Kidney (tissue), 14 donors: ENCODE measurements around the gene FBXO11. TPM values are rescaled to one million over a fixed set of nuclear protein-coding genes. Genes with fewer than 3 reads are reported as not detected.

Source experiments
- DNase-seq, 5 donors: peaks; one replicate each; pipeline ENCODE4 v3.0.0-alpha.2; 2013 to 2020
- FAIRE-seq: peaks from 2 replicates; lab custom pipeline; 2012; peaks lifted over from hg19 to GRCh38; lab: Jason Lieb, UNC
- H3K27ac ChIP-seq, 2 donors: one replicate each; pipeline ENCODE4 v1.7.0; 2013; ENCODE audit warnings: low read depth in 2 of 2, low read length in 2 of 2, inconsistent platforms in 1 of 2
- H3K27me3 ChIP-seq: one replicate; pipeline ENCODE4 v1.7.1; 2013; ENCODE audit warnings: low read length, inconsistent platforms; ENCODE audit not compliant: control insufficient read depth, insufficient read depth
- H3K36me3 ChIP-seq, 3 donors: one replicate each; pipeline versions ENCODE4 v1.7.0 to v1.7.1; 2013; ENCODE audit warnings: low read length in 3 of 3, control low read depth in 1 of 3, inconsistent platforms in 1 of 3; ENCODE audit not compliant: insufficient read depth in 3 of 3, control insufficient read depth in 2 of 3
- H3K4me1 ChIP-seq, 3 donors: one replicate each; pipeline versions ENCODE4 v1.7.0 to v1.7.1; 2013; ENCODE audit warnings: low read length in 3 of 3, inconsistent platforms in 1 of 3, low read depth in 1 of 3; ENCODE audit not compliant: control insufficient read depth in 2 of 3, insufficient read depth in 2 of 3
- H3K4me3 ChIP-seq, 3 donors: one replicate each; pipeline versions ENCODE4 v1.7.0 to v1.8.1; 2013; ENCODE audit warnings: low read length in 3 of 3, control low read depth in 1 of 3, inconsistent platforms in 1 of 3
- H3K9ac ChIP-seq, 3 donors: one replicate each; pipeline versions ENCODE4 v1.7.0 to v1.7.1; 2013; ENCODE audit warnings: low read length in 3 of 3, control low read depth in 1 of 3, inconsistent platforms in 1 of 3
- H3K9me3 ChIP-seq, 3 donors: one replicate each; pipeline versions ENCODE4 v1.7.0 to v1.7.1; 2013; ENCODE audit warnings: low read length in 3 of 3, control low read depth in 1 of 3, inconsistent platforms in 1 of 3; ENCODE audit not compliant: control insufficient read depth in 2 of 3, insufficient read depth in 1 of 3
- intact Hi-C: fragments of 100-400 bp; cut with DNase I; formaldehyde crosslinking; loops from one replicate; pipeline ENCODE4 v1.11.1; 2022
- polyA plus RNA-seq: library from polyadenylated mRNA; stranded (reverse); fragments of 350-450 nt; fragmentation: Illumina TruSeq; extraction: RNeasy Lipid Tissue Mini Kit (QIAGEN cat#74804); gene quantifications from one replicate; pipeline ENCODE4 v1.2.3, GENCODE V29; 2014; ENCODE audit warnings: low read depth, low replicate concordance; ENCODE audit not compliant: insufficient read depth
- total RNA-seq: library from RNA; stranded (reverse); fragmentation: NEBNext Ultra II Directional; extraction: Animal tissue kit (Norgen Biotek cat#: 25700); gene quantifications from one replicate; pipeline ENCODE4 v1.2.1, GENCODE V29; 2021
- TF ChIP-seq, protein P1 (sequence below): IDR thresholded peaks from 3 replicates; pipeline ENCODE4 v1.5.1; 2012; ENCODE audit warnings: mild to moderate bottlenecking, moderate library complexity, borderline replicate concordance; ENCODE audit not compliant: insufficient read depth; ENCODE audit errors: extremely low read depth
- donor health status: control.
- donor health status: control.
- donor health status: control.
- donor health status: control.
- donor health status: control.
- donor health status: DM: yes; HTN: yes; CAD: no.
- donor health status: Normal renal cell carcinoma (clear cell type).

FBXO11 gene
- total and polyA plus RNA-seq, 2 donors from 2014 or later, result 21.9 to 68.7 TPM

DNA sequence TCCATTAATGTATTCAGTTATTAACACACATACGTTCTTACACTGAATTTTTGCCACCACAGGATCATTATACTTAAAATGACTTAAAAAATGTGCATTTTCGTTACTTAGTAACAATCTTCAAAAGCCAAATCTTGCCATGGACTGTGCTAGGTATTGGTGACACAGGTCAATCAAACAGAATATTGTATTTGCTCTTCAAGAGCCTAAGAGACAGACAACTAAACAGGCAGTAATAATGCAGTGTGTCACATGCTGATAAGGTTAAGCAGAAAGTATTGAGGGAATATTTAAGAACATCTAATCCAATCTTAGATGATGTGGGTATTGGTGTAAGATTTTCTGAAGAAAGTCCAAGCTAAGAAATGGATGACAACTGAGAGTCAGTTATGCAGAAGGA lies 56.9 kb downstream of the FBXO11 start:
- Histone ChIP-seq H3K9me3 (no peaks in the 10 kb centered on the region), H3K9ac (no peak overlapping the region), H3K27me3 (no peaks in the 10 kb centered on the region), H3K36me3 (no peaks in the 10 kb centered on the region), H3K4me1 (peaks cover 0 to 4% (median 0%) of the 10 kb centered on the region in 3 donors), H3K27ac (no peak overlapping the region), H3K4me3 (no peak overlapping the region)
- TF ChIP-seq, protein P1, sequence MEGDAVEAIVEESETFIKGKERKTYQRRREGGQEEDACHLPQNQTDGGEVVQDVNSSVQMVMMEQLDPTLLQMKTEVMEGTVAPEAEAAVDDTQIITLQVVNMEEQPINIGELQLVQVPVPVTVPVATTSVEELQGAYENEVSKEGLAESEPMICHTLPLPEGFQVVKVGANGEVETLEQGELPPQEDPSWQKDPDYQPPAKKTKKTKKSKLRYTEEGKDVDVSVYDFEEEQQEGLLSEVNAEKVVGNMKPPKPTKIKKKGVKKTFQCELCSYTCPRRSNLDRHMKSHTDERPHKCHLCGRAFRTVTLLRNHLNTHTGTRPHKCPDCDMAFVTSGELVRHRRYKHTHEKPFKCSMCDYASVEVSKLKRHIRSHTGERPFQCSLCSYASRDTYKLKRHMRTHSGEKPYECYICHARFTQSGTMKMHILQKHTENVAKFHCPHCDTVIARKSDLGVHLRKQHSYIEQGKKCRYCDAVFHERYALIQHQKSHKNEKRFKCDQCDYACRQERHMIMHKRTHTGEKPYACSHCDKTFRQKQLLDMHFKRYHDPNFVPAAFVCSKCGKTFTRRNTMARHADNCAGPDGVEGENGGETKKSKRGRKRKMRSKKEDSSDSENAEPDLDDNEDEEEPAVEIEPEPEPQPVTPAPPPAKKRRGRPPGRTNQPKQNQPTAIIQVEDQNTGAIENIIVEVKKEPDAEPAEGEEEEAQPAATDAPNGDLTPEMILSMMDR, result no peak
- intact Hi-C loops, result no loop called here
- DNase-seq (no peak), FAIRE-seq (no peak)

DNA sequence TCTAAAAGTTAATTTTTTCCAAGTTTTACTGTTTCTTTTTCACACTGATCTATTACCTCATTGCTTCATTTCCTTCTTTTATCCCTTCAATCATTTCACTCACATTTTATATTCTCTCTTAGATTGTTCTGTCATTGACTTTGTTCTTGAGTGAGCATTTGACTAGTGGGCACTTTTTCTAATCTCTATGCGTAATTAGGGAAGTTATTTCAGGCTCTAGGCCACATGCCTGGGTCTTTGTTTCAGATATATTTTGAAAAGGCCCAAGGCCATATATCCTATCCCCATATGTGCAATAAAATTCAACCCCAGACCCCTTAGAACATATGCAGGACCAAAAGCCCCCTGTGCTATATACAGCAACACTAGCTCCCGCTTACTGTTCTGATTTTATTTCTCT lies 62.1 kb downstream of the FBXO11 start:
- Histone ChIP-seq H3K4me3 (no peak overlapping the region), H3K4me1 (no peaks in the 10 kb centered on the region), H3K27ac (no peak overlapping the region), H3K9ac (no peak overlapping the region), H3K36me3 (no peaks in the 10 kb centered on the region), H3K9me3 (no peaks in the 10 kb centered on the region), H3K27me3 (no peaks in the 10 kb centered on the region)
- FAIRE-seq, result no peak
- TF ChIP-seq, protein P1, result no peak
- intact Hi-C loops, result no loop called here
- DNase-seq, result no peak

DNA sequence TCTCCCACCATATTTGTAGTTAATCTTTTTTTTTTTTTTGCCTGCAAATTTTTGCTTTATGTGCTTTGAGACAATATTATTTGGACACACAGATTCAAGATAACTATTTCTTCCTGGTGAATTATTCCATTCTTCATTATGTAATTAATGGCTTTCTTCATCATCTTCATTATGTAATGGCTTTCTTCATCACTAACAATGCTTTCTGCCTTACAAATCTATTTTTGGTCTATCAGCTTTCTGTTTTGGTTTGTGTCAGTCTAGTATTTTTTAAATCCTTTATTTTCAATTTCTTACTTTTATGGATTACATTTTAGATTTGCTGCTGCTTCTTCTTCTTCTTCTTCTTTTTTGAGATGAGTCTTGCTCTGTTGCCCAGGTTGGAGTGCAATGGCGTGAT lies 62.9 kb downstream of the FBXO11 start:
- Histone ChIP-seq H3K27me3 (no peaks in the 10 kb centered on the region), H3K36me3 (no peaks in the 10 kb centered on the region), H3K27ac (no peak overlapping the region), H3K4me1 (no peaks in the 10 kb centered on the region), H3K9ac (no peak overlapping the region), H3K9me3 (no peaks in the 10 kb centered on the region), H3K4me3 (no peak overlapping the region)
- FAIRE-seq (no peak), DNase-seq (no peak)
- intact Hi-C loops, result no loop called here
- TF ChIP-seq, protein P1, result no peak

DNA sequence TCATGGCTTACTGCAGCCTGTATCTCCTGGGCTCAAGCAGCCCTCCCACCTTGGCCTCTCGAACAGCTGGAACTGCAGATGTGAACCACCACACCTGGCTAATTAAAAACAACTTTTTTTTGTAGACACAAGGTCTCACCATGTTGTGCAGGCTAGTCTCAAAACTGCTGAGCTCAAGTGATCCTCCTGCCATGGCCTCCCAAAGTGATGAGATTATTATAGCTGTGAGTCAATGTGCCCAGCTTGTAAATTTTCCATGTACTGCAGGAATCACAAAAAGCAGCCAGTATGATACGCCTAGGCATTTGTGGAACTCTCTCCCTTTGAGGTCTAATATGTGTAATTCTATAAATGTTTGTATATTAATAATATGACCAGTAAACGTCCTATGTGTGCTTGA lies 63.5 kb downstream of the FBXO11 start:
- intact Hi-C loops, result no loop called here
- H3K36me3 ChIP-seq, result no peaks in the 10 kb centered on the region

More for the DNA sequence above, 63.5 kb downstream of the FBXO11 start:
- no peak overlapping the region for H3K4me3 ChIP-seq
- H3K27ac ChIP-seq, result no peak overlapping the region
- H3K27me3 ChIP-seq, result no peaks in the 10 kb centered on the region
- H3K9ac ChIP-seq, result no peak overlapping the region
- TF ChIP-seq, protein P1, result no peak
- no peak for FAIRE-seq
- no peaks in the 10 kb centered on the region for H3K4me1 ChIP-seq
- no peak for DNase-seq
- no peaks in the 10 kb centered on the region for H3K9me3 ChIP-seq
